GM12878 (cell line): Measurements from ENCODE around the gene PSMD11. TPM values are rescaled to one million over a fixed set of nuclear protein-coding genes. Genes with fewer than 3 reads are reported as not detected.

Experiments used
- ATAC-seq: fragments of 200-7000 bp; cut with Tn5 transposase; 3 replicates; pipeline ENCODE4 v1.9.1; 2020; ENCODE audit warnings: mild to moderate bottlenecking, moderate library complexity
- BruUV-seq: library from RNA; stranded (reverse); fragments of 400-500 nt; replicated peaks from 2 replicates; lab custom pipeline; 2021; lab: Mats Ljungman, UMichigan
- CTCF ChIA-PET: fragments of 300-600 bp; sonication (Branson Sonifier 250); formaldehyde crosslinking; extraction: SDS; loops from one replicate; lab custom pipeline; 2021; ENCODE audit warnings: inconsistent platforms; lab: Yijun Ruan, JAX
- POLR2A ChIA-PET: fragments of 350-600 bp; formaldehyde crosslinking; extraction: SDS; loops from one replicate; lab custom pipeline; 2021; ENCODE audit warnings: inconsistent platforms; lab: Charles Lee
- RAD21 ChIA-PET: fragments of 300-600 bp; sonication (Branson Sonifier 250); formaldehyde crosslinking; loops from one replicate; lab custom pipeline; 2023; ENCODE audit warnings: antibody characterized with exemption; ENCODE audit not compliant: unreplicated experiment; lab: Charles Lee
- SMC1A ChIA-PET: fragments of 300-600 bp; sonication (Branson Sonifier 250); formaldehyde crosslinking; loops from one replicate; lab custom pipeline; 2023; ENCODE audit not compliant: unreplicated experiment, uncharacterized antibody; lab: Charles Lee
- DNase-seq: peaks from one replicate; pipeline ENCODE4 v3.0.0-alpha.2; 2011; ENCODE audit warnings: low read depth, low spot score
- FAIRE-seq: peaks from 3 replicates; lab custom pipeline; 2011; peaks lifted over from hg19 to GRCh38; lab: Jason Lieb, UNC
- H2AFZ ChIP-seq: 2 replicates; pipeline ENCODE4 v1.6.0; 2011; ENCODE audit warnings: low read depth, low read length, control low read depth; ENCODE audit not compliant: control insufficient read depth
- H3K27ac ChIP-seq: 2 replicates; pipeline ENCODE4 v1.5.1; 2011; ENCODE audit warnings: control low read depth; ENCODE audit not compliant: control insufficient read depth, insufficient read depth
- H3K27me3 ChIP-seq, 2 experiments: replicated peaks in 1 of 2; 2 replicates each; pipeline versions ENCODE4 v1.6.0 to v1.6.1; 2011; ENCODE audit warnings: low read length in 1 of 2; ENCODE audit not compliant: control insufficient read depth in 2 of 2, insufficient read depth in 2 of 2
- H3K36me3 ChIP-seq, 2 experiments: 2 replicates each; pipeline ENCODE4 v1.5.1; 2011; ENCODE audit warnings: low read length in 1 of 2; ENCODE audit not compliant: control insufficient read depth in 2 of 2, insufficient read depth in 2 of 2
- H3K4me1 ChIP-seq: 2 replicates; pipeline ENCODE4 v1.6.1; 2011; ENCODE audit warnings: mild to moderate bottlenecking, low read length, moderate library complexity, mixed read lengths; ENCODE audit not compliant: control insufficient read depth, insufficient read depth
- H3K4me2 ChIP-seq: 2 replicates; pipeline ENCODE4 v1.6.0; 2011; ENCODE audit warnings: control low read depth; ENCODE audit not compliant: control insufficient read depth, insufficient read depth
- H3K4me3 ChIP-seq: fragments of 200-600 bp; sonication (generic); 2 replicates; pipeline ENCODE4 v1.5.1; 2016
- H3K79me2 ChIP-seq: 2 replicates; pipeline ENCODE4 v1.6.0; 2011; ENCODE audit warnings: low read length; ENCODE audit not compliant: control insufficient read depth, insufficient read depth
- H3K9ac ChIP-seq: 2 replicates; pipeline ENCODE4 v1.8.0; 2011; ENCODE audit warnings: low read length, control low read depth, mixed read lengths; ENCODE audit not compliant: control insufficient read depth, insufficient read depth
- H3K9me3 ChIP-seq: replicated peaks from 3 replicates; pipeline ENCODE4 v1.5.1; 2011; ENCODE audit warnings: mild to moderate bottlenecking, low read length; ENCODE audit not compliant: control insufficient read depth, insufficient read depth
- H4K20me1 ChIP-seq: 2 replicates; pipeline ENCODE4 v1.6.0; 2011; ENCODE audit not compliant: control insufficient read depth, insufficient read depth
- BCL11A ChIP-seq: IDR thresholded peaks from 2 replicates; pipeline ENCODE4 v1.6.1; 2011; ENCODE audit warnings: low read depth, low read length
- BHLHE40 ChIP-seq, 2 experiments: fragments of 450-650 bp in 1 of 2; IDR thresholded peaks; 2 replicates each; pipeline ENCODE4 v1.6.1; 2011 to 2017; ENCODE audit warnings: low read depth in 2 of 2, borderline replicate concordance in 1 of 2, improper control_type of control experiment in 1 of 2, low read length in 1 of 2, mild to moderate bottlenecking in 1 of 2
- E2F8 ChIP-seq: fragments of 450-650 bp; IDR thresholded peaks from 2 replicates; pipeline ENCODE4 v1.6.1; 2018; ENCODE audit warnings: mild to moderate bottlenecking, low read depth, moderate library complexity; ENCODE audit not compliant: partially characterized antibody
- ESRRA ChIP-seq: IDR thresholded peaks from 2 replicates; pipeline ENCODE4 v1.6.1; 2012; ENCODE audit warnings: mild to moderate bottlenecking, low read length, improper control_type of control experiment
- FOXK2 ChIP-seq: fragments of 450-650 bp; IDR thresholded peaks from 2 replicates; pipeline ENCODE4 v1.6.1; 2017; ENCODE audit warnings: mild to moderate bottlenecking, moderate library complexity
- HDAC2 ChIP-seq: fragments of 200-600 bp; sonication (generic); IDR thresholded peaks from 2 replicates; pipeline ENCODE4 v1.6.1; 2017
- KAT2A ChIP-seq: conservative IDR thresholded peaks from 2 replicates; pipeline ENCODE4 v1.6.1; 2011; ENCODE audit warnings: low read depth, low read length; ENCODE audit not compliant: control insufficient read depth
- MEF2B ChIP-seq: fragments of 450-650 bp; IDR thresholded peaks from 2 replicates; pipeline ENCODE4 v1.6.1; 2018; ENCODE audit warnings: mild to moderate bottlenecking, moderate library complexity; ENCODE audit not compliant: partially characterized antibody, poor library complexity, severe bottlenecking
- MYC ChIP-seq: IDR thresholded peaks from 2 replicates; pipeline ENCODE4 v1.6.1; 2011; ENCODE audit warnings: mild to moderate bottlenecking, low read length, moderate library complexity, inconsistent platforms; ENCODE audit not compliant: insufficient read depth, insufficient replicate concordance, insufficient read length, severe bottlenecking
- NFYA ChIP-seq: IDR thresholded peaks from 2 replicates; pipeline ENCODE4 v1.6.1; 2011; ENCODE audit warnings: low read depth, mild to moderate bottlenecking, low read length, improper control_type of control experiment, borderline replicate concordance
- NRF1 ChIP-seq: conservative IDR thresholded peaks from 2 replicates; pipeline ENCODE4 v1.6.1; 2011; ENCODE audit warnings: mild to moderate bottlenecking, low read depth, low read length, improper control_type of control experiment
- SIN3A ChIP-seq: IDR thresholded peaks from 2 replicates; pipeline ENCODE4 v1.6.1; 2012; ENCODE audit warnings: low read depth, low read length, improper control_type of control experiment
- SUZ12 ChIP-seq: fragments of 200-600 bp; sonication (generic); IDR thresholded peaks from one replicate; pipeline ENCODE4 v1.6.1; 2018; ENCODE audit warnings: antibody characterized with exemption, mild to moderate bottlenecking; ENCODE audit not compliant: unreplicated experiment
- ZBED1 ChIP-seq: IDR thresholded peaks from 2 replicates; pipeline ENCODE4 v1.6.1; 2016; ENCODE audit warnings: borderline replicate concordance
- ZBTB33 ChIP-seq: fragments of 450-650 bp; IDR thresholded peaks from 2 replicates; pipeline ENCODE4 v1.6.1; 2017; ENCODE audit warnings: mild to moderate bottlenecking
- WGBS: methylation state at CpG from one replicate; pipeline ENCODE4 v1.1.6; 2016; ENCODE audit warnings: low lambda C conversion rate; ENCODE audit not compliant: insufficient replicate concordance, insufficient coverage; ENCODE audit errors: missing lambda C conversion rate; 5-methylcytosine and 5-hydroxymethylcytosine counted together
- in situ Hi-C: fragments of 300-500 bp; cut with MboI; formaldehyde crosslinking; loops from 9 replicates; pipeline ENCODE4 v1.14.3; 2018; ENCODE audit warnings: mixed read lengths
- intact Hi-C: fragments of 100-400 bp; cut with micrococcal nuclease; formaldehyde crosslinking; loops from one replicate; pipeline ENCODE4 v1.14.2; 2022; ENCODE audit not compliant: unreplicated experiment
- polyA plus RNA-seq, 11 experiments: library from polyadenylated mRNA; depleted of rRNA in 4 of 11; unstranded in 6 of 11; stranded (reverse) in 5 of 11; fragments of >200 nt; fragmentation: Nextera tagmentation in 4 of 11; fragmentation: Illumina TruSeq in 1 of 11; extraction: Ambion mirVana in 4 of 11; extraction: Trizol in 1 of 11; gene quantifications; 1 replicate in 1 of 11; 2 replicates in 10 of 11; pipeline versions ENCODE4 v1.2.1 to v1.2.3, GENCODE V29; 2011 to 2016; ENCODE audit warnings: inconsistent platforms in 2 of 11, missing spikeins in 2 of 11, low read depth in 1 of 11
- total RNA-seq, 4 experiments: library from RNA; depleted of rRNA in 3 of 4; stranded (reverse); fragments of >200 nt in 3 of 4; fragmentation: Illumina TruSeq in 1 of 4; extraction: Trizol in 1 of 4; gene quantifications; 2 replicates each; pipeline versions ENCODE4 v1.2.1 to v1.2.3, GENCODE V29; 2013 to 2021

The PSMD11 gene
- total and polyA plus RNA-seq, 10 of the 15 experiments (the other 5 are each of a cell fraction or from before 2014, with no cell fraction given), result 84.1 to 319 (median 120) TPM

DNA sequence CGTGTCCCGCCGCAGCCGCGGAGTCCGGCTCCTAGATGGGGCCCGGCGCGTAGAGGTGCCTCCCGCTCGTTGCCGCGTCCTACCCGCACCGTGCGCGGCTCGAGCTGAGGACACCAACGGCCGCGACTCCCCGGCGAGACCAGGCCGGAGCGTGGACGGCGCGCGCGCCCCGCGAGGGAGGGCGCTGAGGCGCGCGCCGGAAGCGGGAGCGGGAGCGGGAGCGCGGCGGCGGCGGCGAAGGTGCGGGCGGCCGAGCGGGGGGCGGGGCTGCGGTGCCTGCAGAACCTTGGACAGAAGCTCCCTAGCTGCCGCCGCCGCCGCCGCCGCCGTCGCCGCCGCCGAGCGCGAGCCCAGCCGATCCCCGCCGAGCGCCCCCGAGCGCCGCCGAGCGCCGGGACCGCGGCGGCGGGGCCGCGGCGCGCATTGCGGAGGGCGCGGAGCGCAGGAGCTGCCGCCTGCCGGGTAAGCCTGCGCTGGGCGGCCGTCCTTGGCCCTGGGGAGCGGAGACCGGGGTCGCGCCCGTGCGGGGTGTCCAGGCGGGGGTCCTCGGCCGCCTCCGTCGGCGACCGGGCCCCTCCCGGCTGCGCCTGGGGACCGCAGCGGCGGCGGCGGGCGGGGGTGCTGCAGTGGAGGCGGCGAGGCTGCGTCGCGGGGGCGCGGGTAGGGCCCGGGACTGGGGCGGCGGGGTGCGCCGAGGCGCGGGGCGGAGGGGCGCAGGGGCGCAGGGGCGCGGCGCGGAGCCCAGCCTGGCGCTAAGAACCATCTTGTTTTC, 42.6 kb downstream of the PSMD11 start, which contains the start of gene CDK5R1 (continued):
- TF ChIP-seq MYC, result no peak
- TF ChIP-seq FOXK2, result no peak
- no peak for TF ChIP-seq KAT2A

DNA sequence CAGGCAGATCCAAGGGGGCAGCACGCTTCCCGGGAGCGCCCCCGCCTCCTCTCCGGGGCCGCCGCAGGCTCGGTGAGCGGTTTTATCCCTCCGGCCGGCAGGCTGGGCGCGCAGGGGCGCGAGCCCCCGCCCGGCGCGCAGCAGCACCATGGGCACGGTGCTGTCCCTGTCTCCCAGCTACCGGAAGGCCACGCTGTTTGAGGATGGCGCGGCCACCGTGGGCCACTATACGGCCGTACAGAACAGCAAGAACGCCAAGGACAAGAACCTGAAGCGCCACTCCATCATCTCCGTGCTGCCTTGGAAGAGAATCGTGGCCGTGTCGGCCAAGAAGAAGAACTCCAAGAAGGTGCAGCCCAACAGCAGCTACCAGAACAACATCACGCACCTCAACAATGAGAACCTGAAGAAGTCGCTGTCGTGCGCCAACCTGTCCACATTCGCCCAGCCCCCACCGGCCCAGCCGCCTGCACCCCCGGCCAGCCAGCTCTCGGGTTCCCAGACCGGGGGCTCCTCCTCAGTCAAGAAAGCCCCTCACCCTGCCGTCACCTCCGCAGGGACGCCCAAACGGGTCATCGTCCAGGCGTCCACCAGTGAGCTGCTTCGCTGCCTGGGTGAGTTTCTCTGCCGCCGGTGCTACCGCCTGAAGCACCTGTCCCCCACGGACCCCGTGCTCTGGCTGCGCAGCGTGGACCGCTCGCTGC, 43.3 kb downstream of the PSMD11 start:
- peaks cover 11 to 15% of the 10 kb centered on the region in 2 experiments; a peak in 3 of 4 replicates for H3K36me3 ChIP-seq
- peak overlapping the region; percentile 96 for H3K4me2 ChIP-seq
- H3K9me3 ChIP-seq, result no peaks in the 10 kb centered on the region
- ATAC-seq (peak; percentile 26), DNase-seq (no peak), FAIRE-seq (peak; percentile 38)
- SMC1A ChIA-PET, result interaction anchor here (0.7 to 11.9 kb wide), 19 partner anchors 11 to 296 kb away, joined by 3 to 286 read pairs (median 4); no protein-coding TSS in a partner anchor
- CTCF ChIA-PET, result interaction anchor here (0.9 to 9.5 kb wide), 16 partner anchors 13 to 265 kb away, joined by 3 to 132 read pairs (median 9); partner anchors contain the start of gene PSMD11
- no peaks in the 10 kb centered on the region for H3K27me3 ChIP-seq
- WGBS, result under 1% methylated on average over 58 of the region's 59 CpGs
- in situ Hi-C loops (no loop called here), intact Hi-C loops (loop anchor here (2.0 kb wide), 1 partner anchor 71 kb away; no protein-coding TSS in a partner anchor)
- RAD21 ChIA-PET, result interaction anchor here (0.6 to 16.4 kb wide), 20 partner anchors 16 to 389 kb away, joined by 3 to 543 read pairs (median 5); partner anchors contain the start of genes MYO1D and PSMD11
- H4K20me1 ChIP-seq, result no peaks in the 10 kb centered on the region
- H3K79me2 ChIP-seq, result peaks cover 49% of the 10 kb centered on the region
- peak overlapping the region; percentile 79 for H3K9ac ChIP-seq
- H3K4me3 ChIP-seq, result peak overlapping the region; percentile 92
- peak overlapping the region; percentile 81 for H3K27ac ChIP-seq
- peak overlapping the region; percentile 36; the same call in 1 of the 2 replicates for H2AFZ ChIP-seq
- TSS peak; percentile 59 for BruUV-seq
- peaks cover 25% of the 10 kb centered on the region for H3K4me1 ChIP-seq
- POLR2A ChIA-PET, result interaction anchor here (0.6 to 12.5 kb wide), 9 partner anchors 24 to 295 kb away, joined by 3 to 308 read pairs (median 7); no protein-coding TSS in a partner anchor
- TF ChIP-seq NFYA, result no peak
- no peak for TF ChIP-seq NRF1
- no peak for TF ChIP-seq BHLHE40 (IDR thresholded peaks at IDR 0.05; ENCODE audit: borderline replicate concordance in 1 of 2, low read depth in 2 of 2, low read length in 1 of 2)
- peak; percentile 44; the same call in 1 of the 2 replicates for TF ChIP-seq SIN3A
- TF ChIP-seq ZBTB33, result no peak
- no peak for TF ChIP-seq BCL11A
- no peak for TF ChIP-seq ZBED1
- TF ChIP-seq MEF2B, result no peak
- TF ChIP-seq E2F8, result no peak
- no peak for TF ChIP-seq ESRRA
- no peak for TF ChIP-seq HDAC2
- TF ChIP-seq SUZ12, result no peak
